ENCODE results near the gene DNM3. TPM values are rescaled to one million over a fixed set of nuclear protein-coding genes. Genes with fewer than 3 reads are reported as not detected.

The DNM3 gene
- polyA plus RNA-seq, 1 of the 3 experiments (the other 2 are of a cell fraction), result 0.43 TPM

- H3K9me3 ChIP-seq, result no peaks in the 10 kb centered on the region
- H3K79me2 ChIP-seq (ENCODE audit: insufficient read depth), result no peaks in the 10 kb centered on the region
- no peak for TF ChIP-seq ZBTB33 (IDR thresholded peaks at IDR 0.05; ENCODE audit: borderline replicate concordance, low read depth)
- TF ChIP-seq NFIC (IDR thresholded peaks at IDR 0.05; ENCODE audit: borderline replicate concordance), result no peak
- no peak for TF ChIP-seq USF2 (IDR thresholded peaks at IDR 0.05; ENCODE audit: borderline replicate concordance, low read depth, low read length)
- no peak for TF ChIP-seq MXI1 (IDR thresholded peaks at IDR 0.05; ENCODE audit: low read depth, low read length)
- no peak for TF ChIP-seq MEF2A (IDR thresholded peaks at IDR 0.05; ENCODE audit: borderline replicate concordance, low read depth)
- no peak overlapping the region for H3K27ac ChIP-seq (ENCODE audit: low read depth in 2 of 2, low read length in 1 of 2)
- H3K9me2 ChIP-seq, result no peaks in the 10 kb centered on the region
- H3K4me3 ChIP-seq (ENCODE audit: low read depth in 2 of 2, low read length in 1 of 2), result no peak overlapping the region
- CTCF ChIA-PET, result interaction anchor here (1.2 kb wide), 1 partner anchor 59 kb away, joined by 3 read pairs; no protein-coding TSS in a partner anchor
- H3K4me2 ChIP-seq, result no peak overlapping the region
- no peaks in the 10 kb centered on the region for H3K27me3 ChIP-seq (ENCODE audit: insufficient read depth)
- H3K9ac ChIP-seq, result no peak overlapping the region
- H3F3A ChIP-seq (replicated peaks; ENCODE audit: insufficient read depth), result peaks cover 29% of the 10 kb centered on the region
- H2AFZ ChIP-seq (ENCODE audit: low read depth), result no peak overlapping the region
- peaks cover 9 to 20% of the 10 kb centered on the region in 2 experiments; a peak in 3 of 4 replicates for H3K4me1 ChIP-seq (ENCODE audit: control insufficient read depth in 1 of 2, insufficient read depth in 2 of 2, low read depth in 1 of 2, low read length in 1 of 2)
- DNase-seq, result no peak
- no peaks in the 10 kb centered on the region for H4K20me1 ChIP-seq (ENCODE audit: insufficient read depth)
- POLR2A ChIA-PET, result no interaction called here
- no peaks in the 10 kb centered on the region for H3K36me3 ChIP-seq (replicated peaks in 1 of 2; ENCODE audit: control insufficient read depth in 1 of 2, insufficient read depth in 2 of 2, low read length in 1 of 2)
- WGBS (ENCODE audit: low lambda C conversion rate), result 88% methylated on average over 1 of the region's 1 CpG
Measured at GRCh38 chr1:172340520-172340919, 499.2 kb downstream of the DNM3 start.

- ChIA-PET POLR2A (no interaction called here), CTCF (interaction anchor here (1.1 kb wide), 1 partner anchor 251 kb away, joined by 3 read pairs; no protein-coding TSS in a partner anchor)
- H3K4me2 ChIP-seq, result no peak overlapping the region
- TF ChIP-seq FOSL2 (IDR thresholded peaks at IDR 0.05; ENCODE audit: borderline replicate concordance, low read depth) (no peak), FOXJ3 (CRISPR knock-in tag; IDR thresholded peaks at IDR 0.05) (no peak), NFIC (IDR thresholded peaks at IDR 0.05; ENCODE audit: borderline replicate concordance) (no peak), NRF1 (IDR thresholded peaks at IDR 0.05; ENCODE audit: low read depth, low read length) (no peak), TCF12 (IDR thresholded peaks at IDR 0.05) (0 out of 2 replicates have a peak, but pooled peaks have one; percentile 27)
- H3K9me2 ChIP-seq, result no peaks in the 10 kb centered on the region
- H3F3A ChIP-seq (replicated peaks; ENCODE audit: insufficient read depth), result peaks cover 29% of the 10 kb centered on the region
- peaks cover 9 to 20% of the 10 kb centered on the region in 2 experiments; a peak in 3 of 4 replicates for H3K4me1 ChIP-seq (ENCODE audit: control insufficient read depth in 1 of 2, insufficient read depth in 2 of 2, low read depth in 1 of 2, low read length in 1 of 2)
- H3K4me3 ChIP-seq (ENCODE audit: low read depth in 2 of 2, low read length in 1 of 2), result no peak overlapping the region
- no peak overlapping the region for H3K9ac ChIP-seq
- no peaks in the 10 kb centered on the region for H3K36me3 ChIP-seq (replicated peaks in 1 of 2; ENCODE audit: control insufficient read depth in 1 of 2, insufficient read depth in 2 of 2, low read length in 1 of 2)
- no peaks in the 10 kb centered on the region for H3K27me3 ChIP-seq (ENCODE audit: insufficient read depth)
- no peaks in the 10 kb centered on the region for H3K9me3 ChIP-seq
- WGBS (ENCODE audit: low lambda C conversion rate), result 98% methylated on average over 4 of the region's 4 CpGs
- no peaks in the 10 kb centered on the region for H3K79me2 ChIP-seq (ENCODE audit: insufficient read depth)
- no peak for DNase-seq
- no peaks in the 10 kb centered on the region for H4K20me1 ChIP-seq (ENCODE audit: insufficient read depth)
- peak overlapping the region in 1 of 2 experiments; percentile 99; a peak in 1 of 4 replicates for H3K27ac ChIP-seq (ENCODE audit: low read depth in 2 of 2, low read length in 1 of 2)
- H2AFZ ChIP-seq (ENCODE audit: low read depth), result no peak overlapping the region
Measured at GRCh38 chr1:172341697-172342096, 500.4 kb downstream of the DNM3 start.
